SW480 (cell line): ENCODE data around the gene PDE3B.
A peak's percentile ranks its signal among the peaks of the same experiment; 100 is the strongest.
"Not testable (repeated sequence)": the region's sequence is repeated elsewhere in the genome, so short reads cannot be mapped to it uniquely, and the experiment has no call there.

Experiments used
- DNase-seq: peaks from one replicate; pipeline ENCODE4 v3.0.0-alpha.2; 2016; ENCODE audit warnings: low spot score

The PDE3B gene

GRCh38 chr11:14676068-14676467 lies 32.5 kb downstream of the PDE3B start:
- DNase-seq, result no peak

GRCh38 chr11:14677146-14677545 lies 33.5 kb downstream of the PDE3B start:
- no peak for DNase-seq

- DNase-seq, result no peak
Observed at GRCh38 chr11:14678350-14678749, 34.7 kb downstream of the PDE3B start.

- no peak for DNase-seq
Observed at GRCh38 chr11:14679662-14680061, 36.1 kb downstream of the PDE3B start.

GRCh38 chr11:14684234-14684915 lies 40.8 kb downstream of the PDE3B start:
- not testable (repeated sequence) for DNase-seq

GRCh38 chr11:14687456-14687855 lies 43.9 kb downstream of the PDE3B start:
- DNase-seq, result no peak

GRCh38 chr11:14687943-14688627 lies 44.5 kb downstream of the PDE3B start:
- no peak for DNase-seq

GRCh38 chr11:14695656-14696055 lies 52.1 kb downstream of the PDE3B start:
- not testable (repeated sequence) for DNase-seq

- DNase-seq, result no peak
Observed at GRCh38 chr11:14698771-14699170, 55.2 kb downstream of the PDE3B start.

- no peak for DNase-seq
Observed at GRCh38 chr11:14700593-14700992, 57.0 kb downstream of the PDE3B start.

GRCh38 chr11:14702760-14703159 lies 59.2 kb downstream of the PDE3B start:
- DNase-seq, result no peak

GRCh38 chr11:14703731-14704130 lies 60.1 kb downstream of the PDE3B start:
- no peak for DNase-seq

- no peak for DNase-seq
Observed at GRCh38 chr11:14705067-14705466, 61.5 kb downstream of the PDE3B start.

GRCh38 chr11:14713496-14714244 lies 70.1 kb downstream of the PDE3B start:
- DNase-seq, result no peak

GRCh38 chr11:14715669-14716068 lies 72.1 kb downstream of the PDE3B start:
- peak; percentile 64 for DNase-seq

- no peak for DNase-seq
Observed at GRCh38 chr11:14722496-14722895, 78.9 kb downstream of the PDE3B start.

GRCh38 chr11:14725150-14725549 lies 81.5 kb downstream of the PDE3B start:
- no peak for DNase-seq

GRCh38 chr11:14727215-14727614 lies 83.6 kb downstream of the PDE3B start:
- DNase-seq, result no peak

GRCh38 chr11:14727746-14728145 lies 84.1 kb downstream of the PDE3B start:
- DNase-seq, result no peak

GRCh38 chr11:14740539-14740938 lies 96.9 kb downstream of the PDE3B start:
- DNase-seq, result not testable (repeated sequence)

GRCh38 chr11:14741195-14741594 lies 97.6 kb downstream of the PDE3B start:
- no peak for DNase-seq

GRCh38 chr11:14742849-14743559 lies 99.4 kb downstream of the PDE3B start:
- no peak for DNase-seq
